ENCODE results near the gene SMARCD3. TPM values are rescaled to one million over a fixed set of nuclear protein-coding genes. Genes with fewer than 3 reads are reported as not detected.

The SMARCD3 gene
- total RNA-seq, 1 experiment from 2014 or later: 4.6 TPM

- intact Hi-C loops (cut with micrococcal nuclease; ENCODE audit: unreplicated experiment): no loop called here
Observed at GRCh38 chr7:151278949-151279348, 30.5 kb upstream of the SMARCD3 start.

GRCh38 chr7:151277631-151278030 is 29.1 kb upstream of the SMARCD3 start:
- no peak overlapping the region for H3K27ac ChIP-seq
- no peaks in the 10 kb centered on the region for H3F3A ChIP-seq (ENCODE audit: insufficient read depth, low read depth)
- no peaks in the 10 kb centered on the region for H3K4me1 ChIP-seq (replicated peaks; ENCODE audit: insufficient read depth)
- POLR2A ChIA-PET (ENCODE audit: unreplicated experiment): no interaction called here
- no peaks in the 10 kb centered on the region for H3K79me2 ChIP-seq (ENCODE audit: low read depth)
- no TSS peak for BruUV-seq (replicated peaks)
- DNase-seq: no peak
- no peaks in the 10 kb centered on the region for H4K20me1 ChIP-seq (ENCODE audit: insufficient read depth)
- CTCF ChIA-PET: interaction anchor here (0.5 to 0.6 kb wide), 2 partner anchors 8 to 342 kb away, joined by 3 to 6 read pairs; no protein-coding TSS in a partner anchor
- no peak overlapping the region for H3K4me3 ChIP-seq
- H3K27me3 ChIP-seq (ENCODE audit: insufficient read depth, low read depth): peaks cover 77% of the 10 kb centered on the region
- H3K9me3 ChIP-seq (ENCODE audit: insufficient read depth, low read depth): no peaks in the 10 kb centered on the region
- no peaks in the 10 kb centered on the region for H3K36me3 ChIP-seq (ENCODE audit: low read depth)
- H3K9me2 ChIP-seq (ENCODE audit: insufficient read depth): no peaks in the 10 kb centered on the region
- intact Hi-C loops (cut with micrococcal nuclease; ENCODE audit: unreplicated experiment): no loop called here
- no peak for TF ChIP-seq EZH2 (IDR thresholded peaks at IDR 0.05; ENCODE audit: low read depth)
- TF ChIP-seq CTCF (conservative IDR thresholded peaks at IDR 0.05): no peak
- no peak overlapping the region; the same call in 1 of the 2 replicates for H3K4me2 ChIP-seq
- no peak overlapping the region for H2AFZ ChIP-seq

More at GRCh38 chr7:151278949-151279348, 30.5 kb upstream of the SMARCD3 start:
- no peaks in the 10 kb centered on the region for H3K36me3 ChIP-seq (ENCODE audit: low read depth)
- no peaks in the 10 kb centered on the region for H4K20me1 ChIP-seq (ENCODE audit: insufficient read depth)
- H3K4me2 ChIP-seq: no peak overlapping the region
- no peaks in the 10 kb centered on the region for H3K79me2 ChIP-seq (ENCODE audit: low read depth)
- CTCF ChIA-PET: no interaction called here
- POLR2A ChIA-PET (ENCODE audit: unreplicated experiment): no interaction called here
- no peaks in the 10 kb centered on the region; the same call in 1 of the 2 replicates for H3K9me3 ChIP-seq (ENCODE audit: insufficient read depth, low read depth)
- no peaks in the 10 kb centered on the region for H3F3A ChIP-seq (ENCODE audit: insufficient read depth, low read depth)
- BruUV-seq (replicated peaks): no TSS peak
- no peak for DNase-seq
- H2AFZ ChIP-seq: no peak overlapping the region; the same call in 1 of the 2 replicates
- H3K27ac ChIP-seq: no peak overlapping the region
- peaks cover 91% of the 10 kb centered on the region for H3K27me3 ChIP-seq (ENCODE audit: insufficient read depth, low read depth)
- no peak overlapping the region for H3K4me3 ChIP-seq
- H3K9me2 ChIP-seq (ENCODE audit: insufficient read depth): no peaks in the 10 kb centered on the region
- H3K4me1 ChIP-seq (replicated peaks; ENCODE audit: insufficient read depth): no peaks in the 10 kb centered on the region
- TF ChIP-seq CTCF (conservative IDR thresholded peaks at IDR 0.05) (no peak), EZH2 (IDR thresholded peaks at IDR 0.05; ENCODE audit: low read depth) (no peak)

GRCh38 chr7:151276666-151277590 is 28.4 kb upstream of the SMARCD3 start:
- peak in 1 of 2 experiments; percentile 43 for DNase-seq

More at GRCh38 chr7:151276666-151277590, 28.4 kb upstream of the SMARCD3 start:
- no peaks in the 10 kb centered on the region for H3K36me3 ChIP-seq (ENCODE audit: low read depth)
- H3K4me3 ChIP-seq: peak overlapping the region; percentile 29; the same call in 1 of the 2 replicates
- H3K27ac ChIP-seq: no peak overlapping the region
- no TSS peak for BruUV-seq (replicated peaks)
- ChIA-PET CTCF (interaction anchor here (0.5 to 0.6 kb wide), 3 partner anchors 9 to 477 kb away, joined by 3 to 6 read pairs (median 3); no protein-coding TSS in a partner anchor), POLR2A (ENCODE audit: unreplicated experiment) (interaction anchor here (0.5 kb wide), 1 partner anchor 965 kb away, joined by 3 read pairs; no protein-coding TSS in a partner anchor)
- no peaks in the 10 kb centered on the region for H3F3A ChIP-seq (ENCODE audit: insufficient read depth, low read depth)
- TF ChIP-seq CTCF (conservative IDR thresholded peaks at IDR 0.05) (no peak), EZH2 (IDR thresholded peaks at IDR 0.05; ENCODE audit: low read depth) (no peak)
- H4K20me1 ChIP-seq (ENCODE audit: insufficient read depth): no peaks in the 10 kb centered on the region
- H3K9me2 ChIP-seq (ENCODE audit: insufficient read depth): no peaks in the 10 kb centered on the region
- H3K9me3 ChIP-seq (ENCODE audit: insufficient read depth, low read depth): no peaks in the 10 kb centered on the region
- intact Hi-C loops (cut with micrococcal nuclease; ENCODE audit: unreplicated experiment): no loop called here
- H3K79me2 ChIP-seq (ENCODE audit: low read depth): no peaks in the 10 kb centered on the region
- peak overlapping the region; percentile 32 for H3K4me2 ChIP-seq
- H3K27me3 ChIP-seq (ENCODE audit: insufficient read depth, low read depth): peaks cover 70% of the 10 kb centered on the region
- H3K4me1 ChIP-seq (replicated peaks; ENCODE audit: insufficient read depth): no peaks in the 10 kb centered on the region
- H2AFZ ChIP-seq: no peak overlapping the region
